SW480 (cell line): ENCODE data around the gene LDHAL6B.

ENCODE experiments used
- DNase-seq: peaks from one replicate; pipeline ENCODE4 v3.0.0-alpha.2; 2016; ENCODE audit warnings: low spot score

Gene LDHAL6B

DNA sequence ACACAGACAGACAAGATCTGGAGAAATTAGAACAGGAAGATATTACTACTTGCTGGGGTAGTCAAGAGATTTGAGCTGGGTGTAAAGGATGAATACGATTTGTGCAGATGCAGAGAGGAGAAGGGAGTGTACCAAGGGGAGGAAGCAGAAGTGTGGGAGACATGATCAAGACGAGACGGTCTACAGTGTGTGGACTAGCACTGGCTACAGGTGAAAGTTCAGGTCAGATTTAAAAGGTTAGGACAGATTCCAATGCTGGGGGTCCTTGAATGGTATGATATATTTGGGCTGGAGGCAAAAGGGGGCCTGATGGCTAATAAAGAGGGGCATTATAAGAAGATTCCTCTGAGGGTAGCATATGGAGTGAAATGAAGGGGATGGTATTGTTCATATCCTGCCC is 12.1 kb downstream of the LDHAL6B start:
- no peak for DNase-seq

DNA sequence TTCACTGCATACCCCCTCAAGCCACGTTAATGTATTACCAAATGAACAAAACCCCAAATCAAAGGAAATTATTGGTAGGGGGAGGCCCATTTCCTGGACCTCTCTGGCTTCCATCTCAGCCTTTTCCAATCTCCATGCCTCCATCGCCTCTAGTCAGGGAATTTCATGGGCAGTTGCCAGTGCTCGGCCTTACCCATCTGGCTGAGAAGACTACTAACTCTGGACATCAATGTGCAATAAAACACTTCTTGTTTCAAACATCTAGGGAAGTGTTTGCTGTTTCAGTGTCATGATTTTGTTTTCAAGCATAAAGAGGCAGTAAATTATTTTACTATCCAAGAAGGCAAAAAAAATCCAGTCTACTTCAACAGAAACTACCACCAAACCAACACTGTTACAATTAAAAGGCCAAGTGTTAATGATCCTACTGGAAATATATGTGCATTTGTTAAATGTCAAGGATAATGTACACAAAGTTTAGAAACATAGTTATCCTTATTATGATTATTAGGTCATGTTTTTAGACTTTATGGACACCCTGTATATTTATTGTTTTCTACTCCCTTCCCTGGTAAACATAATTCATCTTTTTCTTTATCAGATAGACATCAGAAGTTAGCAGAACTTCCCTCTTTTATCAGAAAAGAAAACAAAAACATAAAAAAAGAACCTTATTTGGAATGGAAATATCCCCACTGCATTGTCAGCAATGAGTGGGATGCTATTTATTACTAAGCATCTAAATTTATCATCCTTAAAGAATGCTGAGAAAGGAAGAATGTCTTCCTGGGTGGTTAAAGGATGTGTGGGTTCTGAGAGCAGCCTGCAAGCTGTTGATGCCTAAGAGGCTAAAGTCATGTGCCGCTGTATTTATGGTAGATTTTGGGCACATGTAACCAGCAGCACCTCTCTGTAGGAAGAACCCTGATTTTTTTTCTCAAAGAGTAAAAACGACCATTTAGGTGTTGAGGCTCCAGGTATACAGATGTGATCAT is 15.2 kb downstream of the LDHAL6B start:
- DNase-seq, result no peak

DNA sequence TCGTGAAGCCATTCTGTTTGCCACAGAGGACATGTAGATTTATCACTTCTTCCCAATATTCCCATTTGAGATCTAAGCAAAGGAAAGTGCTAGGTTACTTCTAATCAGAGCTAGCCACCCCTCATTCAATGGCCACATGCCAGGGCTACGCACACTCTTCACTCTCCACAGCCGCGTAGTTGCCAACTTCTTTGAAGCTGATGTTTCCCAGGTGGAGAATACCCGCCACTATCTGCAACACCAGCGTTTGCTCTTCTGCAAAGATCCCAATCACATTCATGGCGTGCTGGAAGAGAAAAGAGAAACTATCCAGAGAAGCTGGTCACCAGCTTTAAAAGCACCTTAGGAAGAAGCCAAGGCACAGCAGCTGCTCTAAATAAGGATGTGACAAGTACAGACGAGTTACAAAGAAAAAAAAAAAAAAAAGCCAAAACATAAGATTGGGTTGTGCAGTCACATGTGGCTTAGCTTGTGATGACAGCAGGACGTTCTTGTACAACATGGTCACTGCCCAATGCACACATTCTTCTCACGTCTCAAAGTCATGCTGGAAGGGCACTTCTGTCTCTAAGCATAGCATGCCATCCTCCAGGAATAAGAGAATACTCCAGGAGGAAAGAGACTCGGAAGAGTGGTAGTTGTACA is 16.4 kb downstream of the LDHAL6B start:
- DNase-seq, result no peak

DNA sequence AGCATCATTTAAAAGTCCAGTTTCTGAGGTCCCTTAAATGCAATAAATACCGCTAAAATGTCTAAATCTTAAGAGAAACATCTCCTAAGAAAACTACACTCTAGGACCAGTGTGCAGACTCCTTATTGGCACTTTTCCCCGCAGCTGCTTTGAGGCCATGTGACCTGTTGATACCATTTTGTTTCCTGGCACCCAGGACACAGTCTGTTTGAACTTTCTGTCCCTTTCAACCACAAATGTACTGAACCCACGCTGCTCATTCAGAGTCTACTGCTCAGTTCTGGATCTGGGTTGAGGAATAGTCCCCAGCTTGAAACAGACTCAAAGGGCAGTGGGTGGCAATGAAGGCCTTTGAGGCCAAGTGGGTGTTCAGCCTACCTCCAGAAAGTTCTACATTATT is 17.1 kb downstream of the LDHAL6B start:
- DNase-seq, result no peak

DNA sequence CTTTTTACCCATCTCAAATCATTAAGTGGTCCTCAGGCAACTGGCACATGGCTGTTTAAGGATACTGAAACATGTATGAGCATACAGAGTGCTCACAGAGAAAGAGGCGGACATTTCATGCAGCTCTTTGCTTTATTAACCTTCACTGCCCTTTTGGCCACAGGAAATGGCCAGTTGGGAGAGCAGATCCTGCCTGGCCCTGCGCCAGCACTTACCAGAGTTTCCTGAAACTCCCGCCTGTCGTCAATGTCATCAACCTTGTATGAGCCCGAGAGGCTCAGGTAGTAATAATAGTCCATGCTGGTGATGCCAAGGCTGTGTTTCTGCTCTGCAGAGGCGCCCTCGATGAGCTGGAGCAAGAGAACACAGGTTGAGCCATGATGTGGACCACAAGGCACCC is 17.8 kb downstream of the LDHAL6B start:
- DNase-seq, result no peak

DNA sequence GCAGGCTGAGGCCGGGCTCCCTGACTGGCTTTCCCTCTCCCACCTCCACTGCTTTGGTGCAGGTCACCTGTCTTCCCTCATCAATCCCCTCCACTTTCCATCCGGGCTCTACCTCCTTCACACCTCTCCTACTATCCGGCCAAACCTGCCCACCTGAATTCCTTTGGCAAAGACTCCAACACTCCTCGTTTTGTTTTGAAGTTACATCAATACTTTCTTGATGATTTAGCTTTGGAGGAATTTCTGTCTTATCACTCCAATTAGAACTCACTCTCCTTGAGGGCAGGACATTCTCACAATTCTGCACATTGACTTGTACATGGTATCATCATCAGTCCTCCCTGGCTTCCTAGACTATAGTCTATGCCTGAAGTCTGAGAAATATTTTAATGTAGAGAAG is 20.4 kb downstream of the LDHAL6B start:
- no peak for DNase-seq

DNA sequence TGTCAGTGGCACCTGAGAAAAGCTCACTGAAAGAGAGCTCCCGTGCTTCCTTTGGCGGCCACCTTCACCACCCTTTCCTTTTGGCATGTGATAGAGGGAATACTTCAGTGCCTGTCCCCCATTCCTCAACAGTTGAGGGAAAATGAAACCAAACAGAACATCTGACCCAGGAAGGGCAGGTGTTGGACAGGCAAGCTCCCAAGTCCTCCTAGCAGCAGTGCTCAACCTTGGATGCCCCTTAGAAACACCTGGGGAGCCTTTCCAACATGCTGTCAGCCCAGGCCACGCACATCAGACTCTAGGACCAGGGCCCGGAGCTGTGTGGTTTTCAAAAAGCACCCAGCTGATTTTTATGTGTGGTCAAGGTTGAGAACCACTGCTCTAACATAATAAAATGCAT is 22.4 kb downstream of the LDHAL6B start:
- DNase-seq, result no peak

DNA sequence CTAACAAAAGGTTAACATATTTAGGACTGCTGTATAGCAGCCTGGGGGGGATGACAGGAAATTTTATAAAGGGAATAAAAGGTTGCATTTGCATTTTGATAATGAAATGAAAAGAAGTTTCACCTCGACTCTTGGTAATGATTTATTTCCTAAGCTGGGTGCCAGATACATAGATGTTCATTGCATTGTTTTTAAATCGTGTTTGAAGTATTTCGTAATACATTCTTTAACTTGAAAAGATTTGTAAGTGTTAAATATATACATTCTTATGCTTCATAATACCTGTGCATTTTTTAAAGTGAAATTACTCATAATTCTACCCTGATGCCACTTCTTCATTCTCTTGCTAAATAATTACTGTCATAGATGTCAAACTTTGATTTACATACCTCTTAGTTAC is 22.8 kb downstream of the LDHAL6B start:
- no peak for DNase-seq

DNA sequence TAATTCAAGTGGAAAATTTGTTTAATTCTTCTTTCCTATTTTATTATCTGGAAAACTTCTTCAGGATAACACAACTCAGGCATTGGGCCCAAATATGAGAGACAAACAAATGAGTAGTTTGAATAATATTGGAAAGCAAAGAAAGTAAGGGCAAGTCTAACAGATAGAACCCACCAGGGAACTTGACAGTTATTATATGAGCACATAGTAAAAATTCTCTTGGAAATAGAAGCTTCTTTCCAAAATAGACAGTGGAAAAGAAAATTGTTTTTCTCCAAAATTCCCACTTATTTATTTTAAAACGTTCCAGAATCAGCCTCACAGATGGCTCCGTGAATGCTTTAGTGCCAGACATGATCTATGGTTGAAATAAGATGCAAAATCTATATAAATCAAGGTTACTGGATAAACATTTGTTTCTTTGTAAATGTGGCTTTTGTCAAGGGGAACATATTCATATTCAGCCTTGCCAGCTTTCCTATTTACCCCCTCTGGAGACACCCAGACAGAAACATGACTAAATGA is 23.9 kb downstream of the LDHAL6B start:
- DNase-seq, result no peak

DNA sequence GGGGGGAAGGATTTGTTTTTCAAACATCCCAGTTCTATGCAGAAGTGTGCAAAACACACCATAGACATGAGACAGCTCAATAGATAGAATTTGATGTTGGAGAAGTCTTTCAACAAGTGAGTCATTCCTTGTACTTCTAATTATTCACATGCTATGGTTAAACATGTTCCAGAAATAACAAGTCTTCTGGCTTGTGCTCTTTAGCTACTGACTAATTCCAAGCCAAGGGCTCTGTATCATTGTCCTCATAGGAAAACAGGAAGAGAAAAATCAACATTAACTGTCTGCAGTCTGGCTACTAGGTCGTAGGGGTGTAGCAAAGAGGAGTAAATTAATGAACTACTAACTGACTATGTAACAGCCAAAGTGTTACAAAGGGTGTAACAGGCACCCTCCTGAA is 25.8 kb downstream of the LDHAL6B start:
- no peak for DNase-seq

DNA sequence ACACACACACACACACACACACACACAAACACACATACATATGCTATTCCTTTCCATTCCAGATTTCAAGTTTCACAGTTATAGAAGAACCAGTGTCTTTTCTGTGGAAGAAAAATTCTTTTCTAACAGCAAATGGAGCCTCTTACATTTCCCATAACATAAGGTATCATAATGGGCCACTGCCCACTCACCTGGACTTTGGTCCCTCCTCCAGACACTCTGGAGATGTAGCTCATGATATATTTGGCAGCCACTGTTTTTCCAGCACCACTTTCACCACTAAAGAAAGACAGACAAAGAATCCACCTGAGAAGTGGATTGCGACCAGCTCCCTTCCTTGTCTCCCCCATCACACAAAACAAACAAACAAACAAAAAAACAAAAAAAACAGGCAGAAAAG is 29.8 kb downstream of the LDHAL6B start:
- no peak for DNase-seq

DNA sequence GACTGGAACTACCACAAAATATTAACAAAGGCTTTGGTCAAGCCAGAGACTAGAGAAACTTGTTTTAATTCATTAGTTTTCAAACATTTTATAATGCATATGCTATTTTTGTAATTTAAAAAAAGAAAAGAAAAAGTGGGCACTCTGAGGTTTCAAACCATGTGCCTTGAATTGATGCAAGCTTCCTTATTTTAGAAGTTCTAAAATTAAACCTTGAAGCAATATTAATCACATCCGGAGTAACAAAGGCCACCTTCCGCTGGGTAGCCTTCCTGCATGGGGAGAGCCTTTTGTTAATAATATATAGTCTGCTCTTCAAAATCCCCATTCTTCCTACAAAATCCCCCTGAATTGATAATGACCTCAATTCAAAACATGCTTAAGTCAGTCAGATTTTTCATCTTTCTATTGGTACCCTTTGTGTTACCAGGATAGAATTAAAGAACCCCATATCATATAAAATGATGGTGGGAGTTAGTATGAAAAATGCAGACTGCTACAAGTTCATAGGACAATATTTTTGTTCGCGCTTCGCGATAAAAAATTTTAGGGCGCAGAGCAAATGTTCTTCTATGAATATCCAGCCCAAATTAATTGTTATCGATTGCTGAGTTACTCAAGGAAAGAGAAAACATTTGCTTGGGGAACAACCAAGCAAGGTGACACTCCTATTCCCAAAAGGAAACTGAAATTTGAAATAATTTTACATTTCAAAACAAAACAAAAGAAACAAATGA is 30.6 kb downstream of the LDHAL6B start:
- no peak for DNase-seq

DNA sequence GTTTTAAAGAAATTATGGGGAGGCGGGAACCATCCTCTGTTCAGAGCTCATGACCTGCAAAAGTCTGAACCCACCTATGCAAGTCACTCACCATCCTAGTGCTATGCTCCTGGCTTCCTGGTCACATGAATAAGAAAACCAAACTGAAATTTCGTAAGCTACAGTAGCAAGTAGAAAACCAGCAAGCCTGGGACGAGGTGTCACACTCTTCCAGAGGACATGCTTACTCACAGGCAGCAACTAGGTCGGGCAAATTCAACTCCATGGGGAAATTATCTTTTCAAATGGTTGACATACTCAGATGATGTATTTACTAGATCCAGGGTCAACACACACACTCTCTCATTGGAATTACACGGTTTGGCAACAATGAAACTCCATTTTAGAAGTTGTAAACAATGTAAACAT is 31.3 kb downstream of the LDHAL6B start:
- no peak for DNase-seq

DNA sequence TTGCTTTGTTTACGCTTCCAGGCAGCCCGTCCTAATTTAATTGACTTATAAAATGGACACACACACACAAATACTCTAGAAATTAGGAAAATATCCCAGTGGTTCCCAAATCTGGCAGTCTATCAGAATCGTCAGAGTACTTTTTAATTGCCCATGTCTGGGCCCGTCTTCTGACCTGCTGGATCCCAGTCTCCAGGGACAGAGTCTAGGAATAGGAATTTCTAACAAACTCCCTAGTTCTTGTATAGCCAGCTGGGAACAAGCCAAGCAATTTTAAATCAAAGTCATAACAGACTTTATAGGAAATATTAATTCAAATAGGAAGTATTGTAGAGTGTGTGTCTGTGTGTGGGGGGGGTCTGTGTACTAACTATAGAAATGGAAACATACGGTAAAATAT is 33.4 kb downstream of the LDHAL6B start:
- DNase-seq, result no peak

DNA sequence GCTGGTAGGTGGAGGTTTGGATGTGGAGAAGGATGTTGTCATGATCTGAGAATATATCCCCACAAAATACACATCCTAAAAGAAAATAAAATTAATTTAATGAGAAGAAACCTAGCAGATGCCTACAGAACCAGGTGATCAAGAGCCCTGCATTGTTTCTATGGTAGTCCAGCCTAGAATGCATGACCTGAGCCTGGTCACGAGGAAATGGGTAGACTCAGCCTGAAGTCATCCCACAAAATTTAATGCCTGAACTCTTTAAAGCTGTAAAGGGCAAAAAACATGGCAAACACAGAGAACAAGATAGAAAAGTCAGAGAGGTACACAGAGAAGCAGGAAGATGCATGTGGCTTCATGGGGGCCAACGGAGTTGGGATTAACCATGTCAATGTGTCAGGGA is 36.0 kb downstream of the LDHAL6B start:
- no peak for DNase-seq

DNA sequence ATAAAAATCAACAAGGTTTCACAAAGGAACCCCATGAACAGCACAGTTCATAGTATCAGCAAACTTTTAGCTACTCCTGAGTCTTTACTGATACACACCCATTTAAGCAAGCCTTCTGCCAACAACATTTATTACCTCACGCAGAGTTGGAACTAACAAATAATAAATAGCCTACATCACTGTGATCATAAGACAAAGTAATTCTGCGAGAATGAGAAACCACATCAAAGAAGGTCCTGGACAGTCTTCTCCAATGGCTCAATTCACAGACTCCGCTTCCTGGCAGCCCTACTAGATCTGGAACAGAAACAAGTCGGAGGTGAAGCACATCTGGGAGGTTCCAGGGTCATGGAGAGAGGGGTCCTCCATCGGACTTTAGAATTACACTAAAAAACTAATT is 37.0 kb downstream of the LDHAL6B start:
- peak; percentile 74 for DNase-seq

DNA sequence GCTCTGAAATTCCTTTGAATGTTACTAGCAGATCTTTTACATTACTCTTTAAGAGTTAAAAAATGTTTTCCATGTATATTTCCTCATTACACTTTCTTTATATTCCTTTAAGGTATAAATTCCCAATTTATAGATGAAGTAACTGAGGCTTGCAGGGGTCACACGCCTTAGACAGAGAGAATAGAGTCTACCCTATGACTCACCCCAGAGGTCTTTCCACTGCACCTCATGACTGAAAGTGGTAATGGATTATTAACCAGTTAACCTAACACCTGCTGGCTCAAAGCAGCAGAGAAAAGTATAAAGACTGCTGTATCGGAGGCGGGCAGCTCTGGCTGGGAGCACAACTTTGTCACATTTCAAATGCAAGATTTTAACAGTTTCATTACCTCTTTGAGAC is 37.7 kb downstream of the LDHAL6B start:
- peak; percentile 63 for DNase-seq

DNA sequence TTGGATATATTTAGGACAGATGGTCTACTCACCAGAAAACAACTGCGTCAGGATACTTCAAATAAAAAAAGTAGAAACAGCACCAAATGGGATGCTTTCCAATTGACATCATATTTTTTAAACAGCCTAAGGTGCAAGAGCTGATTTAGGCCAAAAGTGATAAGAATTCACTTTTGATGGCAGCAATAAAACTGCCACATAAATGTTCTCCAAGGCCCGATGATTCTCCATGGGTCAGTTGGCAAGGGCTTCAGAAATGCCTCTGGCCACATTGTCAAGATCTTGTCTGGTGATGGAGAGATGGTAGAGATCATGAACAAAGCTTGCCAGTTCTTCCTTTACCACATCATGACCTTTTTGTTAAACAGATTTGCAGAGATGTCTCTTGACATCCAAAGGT is 38.9 kb downstream of the LDHAL6B start:
- DNase-seq, result no peak

DNA sequence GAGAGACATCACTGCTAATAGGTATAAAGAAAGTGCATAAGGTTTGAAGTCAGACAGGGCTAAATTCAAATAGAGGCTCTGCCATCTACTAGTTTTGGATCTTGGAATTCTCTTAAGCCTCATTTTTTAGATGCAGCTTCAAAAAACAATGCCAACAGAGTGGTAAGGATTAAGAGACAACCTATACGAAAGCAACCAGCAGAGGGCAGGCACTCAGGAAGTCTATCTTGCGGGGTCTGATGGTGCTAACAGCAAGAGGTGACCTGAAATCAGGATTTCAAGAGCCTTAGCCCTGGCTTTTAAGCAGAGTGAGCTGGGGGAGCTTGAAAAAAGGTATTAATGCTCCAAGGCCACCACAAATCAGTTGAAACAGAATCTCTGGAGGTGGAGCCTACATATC is 40.7 kb downstream of the LDHAL6B start:
- DNase-seq, result peak; percentile 63

DNA sequence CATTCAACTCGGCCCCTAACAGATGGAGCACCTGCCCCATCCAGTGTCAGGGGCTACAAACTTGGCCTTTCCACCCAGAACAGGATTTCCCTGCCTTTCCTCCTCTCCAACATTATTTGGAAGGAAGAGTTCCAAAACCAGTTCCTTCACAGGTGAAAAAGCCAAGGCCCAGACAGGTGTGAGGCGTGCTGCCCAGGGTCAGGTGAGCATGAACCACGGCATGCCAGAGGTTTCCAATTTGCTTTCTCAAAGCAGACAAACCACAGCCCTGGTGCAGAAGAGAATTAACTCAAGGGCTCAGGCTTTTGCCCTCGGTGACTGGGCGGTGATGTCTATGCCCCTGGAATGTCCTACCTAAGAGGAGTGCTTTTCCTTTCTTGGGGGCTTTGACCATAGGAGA is 43.2 kb downstream of the LDHAL6B start:
- DNase-seq, result peak; percentile 9

DNA sequence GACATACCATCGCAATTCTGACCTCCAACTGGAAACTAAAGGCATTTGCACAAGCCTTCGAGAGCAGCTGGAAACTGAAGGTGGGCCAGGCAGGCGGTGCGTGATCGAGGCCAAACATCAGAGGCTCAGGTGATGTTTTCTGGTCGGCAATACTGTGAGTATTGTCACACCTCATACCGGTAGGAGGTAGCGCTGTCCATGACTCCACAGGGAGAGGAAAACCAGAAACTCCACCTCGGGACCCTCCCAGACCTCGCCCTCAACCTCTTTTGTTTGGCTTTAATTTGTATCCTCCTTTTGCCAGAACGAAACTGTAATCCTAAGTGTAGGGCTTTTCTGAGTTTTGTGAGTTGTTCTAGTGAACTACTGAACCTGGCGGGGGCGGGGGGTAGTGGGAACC is 43.6 kb downstream of the LDHAL6B start:
- DNase-seq, result no peak

DNA sequence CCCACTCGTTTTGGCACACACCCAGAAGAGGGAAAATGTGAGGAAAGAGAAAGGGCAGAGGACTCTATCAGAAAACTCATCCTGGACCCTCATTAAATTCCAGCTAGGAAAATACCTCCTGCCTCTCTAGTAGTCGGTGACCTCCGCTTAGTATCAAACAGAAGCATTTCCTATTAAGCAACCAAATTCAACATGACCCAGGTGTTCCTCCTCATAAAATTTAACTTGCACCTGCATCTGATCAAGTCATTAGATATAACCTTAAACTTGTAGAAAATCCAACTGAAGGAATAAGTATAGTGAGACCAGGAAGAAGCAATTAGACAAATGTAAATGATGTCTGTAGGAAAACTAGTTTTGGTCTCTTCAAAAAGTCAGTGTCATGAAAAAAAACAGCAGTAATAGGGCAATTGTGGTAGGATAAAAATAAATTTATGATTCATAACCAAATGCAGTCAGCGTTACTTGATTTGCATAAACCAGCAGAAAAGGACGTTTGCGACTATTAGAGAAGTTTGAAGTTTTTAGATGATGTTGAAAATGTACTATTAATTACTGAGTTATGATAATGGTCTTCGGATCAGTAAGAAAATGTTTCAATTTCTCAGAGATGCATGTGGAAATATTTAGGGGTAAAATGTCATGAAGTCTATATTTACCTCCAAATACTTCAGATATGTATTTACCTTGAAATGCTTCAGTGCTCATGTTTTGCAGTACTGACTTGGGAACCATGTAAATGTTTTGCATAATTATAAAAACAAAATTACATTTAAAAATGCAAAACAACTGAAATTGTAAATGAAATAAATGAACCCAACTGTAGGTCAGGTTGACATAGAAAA is 44.6 kb downstream of the LDHAL6B start:
- no peak for DNase-seq
